Inflammatory macrophage treated with lipopolysaccharide for 1 hour (primary cell): Measurements from ENCODE around the gene ZNF878.
"Not testable (repeated sequence)": the region's sequence is repeated elsewhere in the genome, so short reads cannot be mapped to it uniquely, and the experiment has no call there.

ENCODE experiments used
- DNase-seq, 2 donors: peaks; one replicate each; pipeline ENCODE4 v3.0.0-alpha.2; 2020 to 2022

Gene ZNF878

DNA sequence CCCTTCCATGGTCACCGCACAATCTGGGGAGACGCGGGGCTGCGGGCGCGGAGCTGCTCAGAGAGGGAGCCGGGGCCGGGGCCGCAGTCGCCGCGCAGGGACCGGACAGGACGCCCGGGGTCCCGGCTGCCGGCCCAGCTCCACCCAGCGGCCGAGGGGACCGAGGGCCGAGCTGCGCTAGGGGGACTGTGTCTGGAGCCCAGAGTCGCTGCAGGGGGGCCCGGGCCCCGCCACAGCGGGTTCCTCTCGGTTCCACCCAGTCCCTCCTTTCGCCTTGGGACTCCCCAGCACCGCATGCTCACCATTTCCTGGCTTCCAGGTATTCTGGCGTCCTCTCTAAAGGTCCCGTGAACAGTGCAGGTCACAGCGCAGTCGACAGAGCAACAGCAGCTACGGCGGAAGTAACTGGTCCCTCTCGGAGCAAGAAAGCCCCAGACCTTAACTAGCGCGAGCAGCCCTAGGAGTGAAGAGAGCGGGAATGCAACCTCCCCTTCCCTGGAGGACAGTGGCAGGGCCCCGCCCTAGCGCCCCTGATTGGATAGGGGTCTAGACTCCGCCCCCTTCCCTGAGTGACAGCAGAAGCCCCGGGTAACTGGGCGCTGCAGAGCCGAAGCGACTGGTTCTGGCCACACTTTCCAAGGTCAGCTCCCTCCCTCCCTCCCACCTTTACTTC is at the start of gene ZNF878:
TSS of gene ZNF878 (minus strand) at position 465 of the 673 bp plus-strand sequence. CDS start at position 305, 160 bp downstream.
- peak; percentile 70 to 75 for DNase-seq

DNA sequence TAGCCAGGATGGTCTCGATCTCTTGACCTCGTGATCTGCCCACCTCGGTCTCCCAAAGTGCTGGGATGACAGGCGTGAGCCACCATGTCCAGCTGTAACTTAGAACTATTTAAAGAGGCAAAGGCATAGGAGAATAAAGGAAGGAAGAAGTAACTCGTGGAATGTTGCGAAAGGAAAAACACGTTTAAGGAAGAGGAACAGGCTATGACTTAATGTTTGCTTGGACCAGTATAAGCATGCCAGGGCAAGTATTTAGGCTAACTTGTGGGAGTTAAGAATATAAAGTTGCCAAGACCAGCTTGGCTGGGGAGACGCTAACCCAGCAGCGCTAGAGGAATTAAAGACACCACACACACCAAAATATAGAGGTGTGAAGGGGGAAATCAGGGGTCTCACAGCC is 45.3 kb upstream of the ZNF878 start:
- peak; percentile 28 to 33 for DNase-seq

DNA sequence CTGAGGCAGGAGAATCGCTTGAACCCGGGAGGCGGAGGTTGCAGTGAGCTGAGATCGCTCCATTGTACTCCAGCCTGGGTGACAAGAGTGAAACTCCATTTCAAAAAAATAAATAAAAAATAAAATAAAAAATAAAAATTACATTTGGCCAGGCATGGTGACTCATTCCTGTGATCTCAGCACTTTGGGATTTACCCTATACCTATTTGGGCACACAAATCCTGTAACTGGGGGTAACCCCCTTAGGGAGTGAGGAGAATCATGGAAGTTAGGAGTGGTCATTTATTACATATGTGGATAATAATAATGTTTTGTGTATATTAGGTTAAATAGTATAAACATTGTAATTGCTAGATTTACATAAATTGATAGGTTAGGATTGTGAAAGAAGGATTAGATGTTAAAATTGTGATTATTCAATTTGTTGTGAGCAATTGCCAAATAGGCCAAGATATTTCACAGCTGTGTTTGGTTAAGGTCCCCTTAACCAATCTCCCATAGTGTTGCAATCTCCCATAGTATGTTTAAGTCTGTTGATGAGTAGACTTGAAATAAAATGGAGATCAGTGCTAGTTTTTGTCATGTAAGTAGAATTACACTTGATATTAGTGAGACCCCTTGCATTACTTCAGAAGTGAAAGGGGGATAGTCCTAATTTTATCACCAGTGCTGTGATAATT is 42.5 kb upstream of the ZNF878 start:
- DNase-seq, result no peak

DNA sequence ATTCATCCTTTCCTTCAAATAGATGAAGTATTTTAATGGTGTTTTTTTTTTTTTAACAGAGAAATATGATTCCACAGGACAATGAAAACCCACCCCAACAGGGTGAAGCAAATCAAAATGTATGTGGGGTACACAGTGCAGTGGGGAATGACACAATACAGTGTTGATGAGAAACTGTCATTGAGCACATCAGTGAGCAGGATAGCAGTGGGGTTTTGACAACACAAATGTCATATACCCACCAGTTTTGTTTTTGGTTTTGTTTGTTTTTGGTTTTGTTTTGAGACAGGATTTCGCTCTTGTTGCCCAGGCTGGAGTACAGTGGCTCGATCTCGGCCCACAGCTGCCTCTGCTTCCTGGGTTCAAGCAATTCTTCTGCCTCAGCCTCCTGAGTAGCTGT is 41.0 kb upstream of the ZNF878 start:
- DNase-seq, result no peak

DNA sequence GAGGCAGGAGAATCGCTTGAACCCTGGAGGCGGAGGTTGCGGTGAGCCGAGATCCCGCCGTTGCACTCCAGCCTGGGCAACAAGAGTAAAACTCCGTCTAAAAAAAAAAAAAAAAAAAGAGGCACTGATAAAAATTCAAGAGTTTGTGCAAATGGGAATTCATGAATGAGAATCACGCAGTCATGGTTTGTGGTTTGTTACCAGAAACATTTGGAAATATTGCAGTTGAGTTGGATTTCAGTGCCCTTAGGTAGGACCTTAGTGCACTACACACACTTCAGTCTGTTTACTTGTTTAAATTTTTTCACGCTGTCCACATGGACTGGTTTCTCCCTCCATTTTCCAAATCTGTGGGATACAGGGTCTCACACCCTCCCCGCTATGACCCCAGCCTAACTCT is 40.2 kb upstream of the ZNF878 start:
- peak in 1 of 2 donors; percentile 8 for DNase-seq

DNA sequence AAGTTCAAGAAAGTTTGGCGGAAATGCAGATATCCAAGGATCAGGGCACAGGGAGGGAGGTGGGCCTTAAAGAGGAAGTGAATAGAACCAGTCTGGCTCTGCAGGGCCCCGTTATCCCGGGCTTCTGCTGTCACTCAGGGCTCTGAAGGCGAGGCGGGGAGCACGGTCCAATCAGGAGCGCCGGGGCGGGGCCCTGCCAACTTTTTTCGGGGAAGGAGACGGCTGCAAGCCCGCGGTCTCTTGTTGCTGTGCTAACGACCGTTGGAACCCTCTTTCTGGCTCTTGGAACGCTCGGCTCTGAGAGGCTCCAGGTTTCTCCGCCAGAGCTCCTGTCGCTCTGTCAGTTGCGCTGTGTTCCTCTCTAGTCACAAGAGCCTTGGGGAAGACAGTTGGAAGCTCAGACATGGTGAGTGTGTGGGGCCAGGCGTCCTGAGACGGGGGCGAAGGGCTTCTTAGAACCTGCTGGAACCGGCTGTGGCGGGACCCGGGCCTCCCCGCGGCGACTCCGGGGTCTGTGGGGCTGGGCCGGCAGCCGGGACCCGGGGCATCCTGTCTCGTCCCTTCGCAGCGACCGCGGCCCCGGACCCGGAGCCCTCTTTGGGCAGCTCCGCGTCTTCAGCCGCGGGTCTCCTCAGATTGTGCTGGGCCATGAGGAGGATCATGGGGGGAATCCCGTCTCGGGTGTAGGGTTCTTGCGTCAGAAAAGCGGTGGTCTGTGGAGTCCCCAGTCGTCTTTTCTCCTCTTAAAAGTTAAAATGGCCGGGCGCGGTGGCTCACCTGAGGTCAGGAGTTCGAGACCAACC is 39.5 kb upstream of the ZNF878 start:
- DNase-seq, result peak; percentile 82 to 83

DNA sequence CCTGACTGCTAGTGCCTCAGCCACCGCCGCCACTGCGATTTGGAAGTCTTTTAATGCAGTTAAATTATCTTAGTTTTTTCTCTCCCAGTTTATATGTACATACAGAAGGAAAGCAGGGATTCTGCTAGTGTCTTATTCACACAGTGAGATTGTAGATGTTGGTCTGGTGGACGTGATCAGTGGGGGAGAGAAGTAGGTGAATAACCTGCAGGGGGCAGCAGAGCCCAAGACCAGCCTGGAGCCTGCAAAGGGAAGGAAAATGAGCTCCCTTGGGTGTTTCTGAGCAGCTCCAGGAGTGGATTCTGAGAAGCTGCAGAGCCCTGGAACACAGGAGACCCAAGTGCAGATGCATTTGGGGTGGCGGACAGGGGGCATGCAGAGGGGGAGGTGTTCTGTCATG is 38.0 kb upstream of the ZNF878 start:
- DNase-seq, result peak; percentile 51 to 78

DNA sequence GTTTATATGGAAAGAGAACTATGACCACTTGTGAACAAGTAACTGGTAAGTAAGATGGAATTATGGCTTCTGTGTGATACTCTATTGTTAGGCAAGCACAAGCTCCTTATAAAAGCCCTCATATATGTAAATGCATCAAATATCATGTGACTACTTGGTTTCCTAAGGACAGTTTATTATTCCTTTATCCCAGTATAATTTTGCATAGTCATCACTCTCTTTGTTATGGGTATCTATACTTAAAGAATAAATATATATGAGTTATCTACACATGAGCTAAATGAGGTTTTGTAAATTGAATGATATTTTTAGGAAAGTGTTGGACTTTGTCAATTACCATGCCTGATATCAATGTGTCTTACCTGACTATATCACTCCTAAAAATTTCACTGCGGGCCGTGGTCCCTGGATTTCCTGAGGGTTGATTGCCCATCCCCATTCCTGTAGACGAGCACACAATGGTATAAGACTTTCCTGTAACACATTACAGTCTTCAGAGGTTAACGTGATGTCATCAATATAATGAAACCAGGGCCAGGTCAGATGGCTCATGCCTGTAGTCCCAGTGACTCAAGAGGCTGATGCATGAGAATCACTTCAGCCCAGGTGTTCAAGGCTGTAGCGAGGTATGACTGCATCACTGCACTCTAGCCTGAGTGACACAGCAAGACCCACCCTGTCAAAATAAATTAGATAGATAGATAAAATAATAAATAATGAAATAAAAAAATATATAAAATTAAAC is 32.5 kb upstream of the ZNF878 start:
- no peak for DNase-seq

DNA sequence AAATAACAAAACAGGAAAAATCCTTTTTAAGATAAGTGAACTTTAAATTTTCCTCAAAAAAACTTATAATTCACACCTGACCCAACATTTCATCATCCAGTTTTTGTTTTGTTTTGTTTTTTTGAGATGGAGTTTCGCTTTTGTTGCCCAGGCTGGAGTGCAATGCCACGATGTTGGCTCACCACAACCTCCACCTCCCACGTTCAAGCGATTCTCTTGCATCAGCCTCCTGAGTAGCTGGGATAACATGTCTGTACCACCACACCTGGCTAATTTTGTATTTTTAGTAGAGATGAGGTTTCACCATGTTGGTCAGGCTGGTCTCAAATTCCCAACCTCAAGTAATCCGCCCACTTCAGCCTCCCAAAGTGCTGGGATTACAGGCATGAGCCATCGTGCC is 30.6 kb upstream of the ZNF878 start:
- DNase-seq, result not testable (repeated sequence)

DNA sequence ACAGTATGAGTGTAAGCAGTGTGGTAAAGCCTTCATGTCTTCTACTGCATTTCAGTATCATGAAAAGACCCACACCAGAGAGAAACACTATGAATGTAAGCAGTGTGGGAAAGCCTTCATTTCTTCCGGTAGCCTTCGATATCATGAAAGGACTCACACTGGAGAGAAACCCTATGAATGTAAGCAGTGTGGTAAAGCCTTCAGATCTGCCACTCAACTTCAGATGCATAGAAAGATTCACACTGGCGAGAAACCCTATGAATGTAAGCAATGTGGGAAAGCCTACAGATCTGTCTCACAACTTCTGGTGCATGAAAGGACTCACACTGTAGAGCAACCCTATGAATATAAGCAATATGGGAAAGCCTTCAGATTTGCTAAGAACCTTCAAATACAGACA is 24.6 kb upstream of the ZNF878 start:
- DNase-seq, result no peak

DNA sequence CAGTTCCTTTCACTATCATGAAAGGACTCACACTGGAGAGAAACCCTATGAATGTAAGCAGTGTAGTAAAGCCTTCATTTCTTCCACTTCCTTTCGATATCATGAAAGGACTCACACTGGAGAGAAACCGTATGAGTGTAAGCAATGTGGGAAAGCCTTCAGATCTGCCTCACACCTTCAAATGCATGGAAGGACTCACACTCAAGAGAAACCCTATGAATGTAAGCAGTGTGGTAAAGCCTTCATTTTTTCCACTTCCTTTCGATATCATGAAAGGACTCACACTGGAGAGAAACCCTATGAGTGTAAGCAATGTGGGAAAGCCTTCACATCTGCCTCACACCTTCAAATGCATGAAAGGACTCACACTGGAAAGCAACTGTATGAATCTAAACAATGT is 23.6 kb upstream of the ZNF878 start:
- DNase-seq, result not testable (repeated sequence)

DNA sequence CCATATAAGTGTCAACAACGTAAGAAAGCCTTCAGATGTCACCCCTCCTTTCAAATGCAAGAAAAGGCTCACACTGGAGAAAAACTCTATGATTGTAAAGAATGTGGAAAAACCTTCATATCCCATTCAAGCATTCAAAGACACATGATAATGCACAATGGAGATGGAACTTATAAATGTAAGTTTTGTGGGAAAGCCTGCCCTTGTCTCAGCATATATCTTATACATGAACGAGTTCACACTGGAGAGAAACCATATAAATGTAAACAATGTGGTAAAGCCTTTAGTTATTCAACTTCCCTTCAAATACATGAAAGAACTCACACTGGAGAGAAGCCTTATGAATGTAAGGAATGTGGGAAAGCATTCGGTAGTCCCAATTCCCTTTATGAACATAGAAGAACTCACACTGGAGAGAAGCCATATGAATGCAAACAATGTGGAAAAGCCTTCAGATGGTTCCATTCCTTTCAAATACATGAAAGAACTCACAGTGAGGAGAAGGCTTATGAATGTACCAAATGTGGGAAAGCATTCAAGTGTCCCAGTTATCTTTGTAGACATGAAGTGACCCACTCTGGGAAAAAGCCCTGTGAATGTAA is 22.9 kb upstream of the ZNF878 start:
- DNase-seq, result no peak

DNA sequence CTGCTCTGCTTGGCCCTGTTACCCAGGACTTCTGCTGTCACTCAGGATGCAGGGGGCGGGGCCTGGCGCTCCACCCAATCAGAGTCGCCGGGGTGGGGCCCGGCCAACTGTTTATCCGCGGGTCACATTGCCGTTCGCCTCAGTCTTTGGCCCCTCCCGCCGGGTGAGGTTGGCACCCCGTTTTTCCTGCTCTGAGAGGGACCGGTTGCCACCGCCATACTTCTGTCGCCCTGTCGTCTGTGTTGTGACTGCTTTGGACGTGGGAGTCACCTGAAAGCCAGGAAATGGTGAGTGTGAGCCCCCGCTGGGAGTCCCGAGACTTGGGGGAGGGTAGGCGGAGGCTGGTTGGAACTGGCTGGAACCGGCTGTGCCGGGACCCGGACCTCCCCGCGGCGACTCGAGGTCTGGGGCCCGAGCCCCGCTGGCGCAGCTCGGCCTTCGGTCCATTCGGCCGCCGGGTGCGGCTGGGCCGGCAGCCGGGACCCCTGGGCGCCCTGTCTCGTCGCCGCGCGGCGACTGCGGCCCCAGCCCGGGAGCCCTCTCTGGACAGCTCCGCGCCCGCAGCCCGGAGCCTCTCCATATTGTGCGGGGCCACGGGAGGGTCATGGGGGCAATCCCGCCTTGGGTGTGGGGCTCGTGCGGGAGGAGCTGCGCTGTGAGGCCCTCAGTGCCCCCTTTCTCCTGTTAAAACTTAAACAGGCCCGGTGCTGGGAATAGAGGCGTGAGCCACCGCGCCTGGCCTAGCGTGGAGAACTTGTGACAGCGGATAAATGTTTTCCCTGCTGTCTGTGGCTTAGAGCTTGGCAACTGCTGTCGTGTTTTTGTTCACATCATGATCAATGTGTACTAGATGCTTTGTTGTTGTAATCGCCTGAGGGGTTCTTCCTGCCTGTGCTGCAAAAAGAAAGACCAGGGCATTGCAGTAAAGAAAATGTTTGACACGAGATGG is 12.1 kb upstream of the ZNF878 start, which contains the start of gene ZNF844:
TSS of gene ZNF844 (plus strand) at position 142 of the 949 bp plus-strand sequence. CDS start at position 285, 143 bp downstream.
- DNase-seq, result peak; percentile 91 to 96

DNA sequence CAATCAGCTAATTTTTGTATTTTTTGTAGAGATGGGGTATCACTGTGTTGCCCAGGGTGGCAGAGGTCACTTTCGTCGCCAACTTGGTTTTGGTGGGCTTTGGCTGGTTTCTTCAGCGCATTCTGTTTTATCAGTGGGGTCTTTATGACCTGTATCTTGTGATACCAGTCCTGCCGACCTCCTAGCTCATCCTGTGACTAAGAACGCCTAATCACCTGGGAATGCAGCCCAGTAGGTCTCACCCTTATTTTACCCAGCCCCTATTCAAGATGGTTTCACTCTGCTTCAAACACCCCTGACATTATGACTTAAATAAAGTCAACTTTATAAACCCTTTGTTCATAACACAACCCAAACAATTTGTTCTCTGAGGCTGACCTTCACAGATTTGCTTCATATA is 3.0 kb upstream of the ZNF878 start:
- no peak for DNase-seq

DNA sequence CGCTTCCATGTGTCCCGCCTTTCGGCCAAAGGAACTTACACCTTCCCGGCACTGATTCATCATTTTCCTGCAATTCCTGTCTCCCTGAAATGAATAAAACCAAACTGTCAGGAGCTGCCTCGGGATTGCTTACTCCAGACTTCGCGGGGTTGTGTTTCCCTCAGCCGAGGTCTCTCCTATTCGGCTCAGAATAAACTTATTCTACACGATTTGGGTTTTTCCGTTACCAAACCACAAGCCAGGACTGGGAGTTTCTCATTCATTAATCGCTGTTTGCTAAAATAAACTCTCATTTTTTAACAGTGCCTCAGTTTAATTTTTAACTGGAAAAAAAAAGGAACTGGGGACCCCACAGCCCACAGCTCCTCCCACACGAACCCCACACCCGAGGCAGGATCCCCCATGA is 667 bp downstream of the ZNF878 start:
- DNase-seq, result peak in 1 of 2 donors; percentile 12

DNA sequence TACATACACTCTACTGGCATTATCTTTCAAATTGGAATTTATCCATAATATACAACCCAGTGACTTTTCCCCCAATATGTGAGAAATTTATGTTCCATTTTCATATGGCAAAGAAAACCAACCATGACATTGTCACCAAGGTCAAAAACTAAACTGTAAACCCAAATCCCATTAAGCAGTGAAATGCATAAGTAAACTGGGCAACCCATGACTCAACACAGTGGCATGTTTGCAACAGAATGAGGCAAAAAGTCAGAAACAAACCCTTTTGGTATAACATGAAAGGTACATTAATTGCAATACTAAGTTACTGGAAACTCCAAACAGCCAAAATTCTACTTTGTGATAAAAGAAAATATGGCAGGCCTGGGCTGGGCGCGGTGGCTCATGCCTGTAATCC is 4.9 kb downstream of the ZNF878 start:
- no peak for DNase-seq

DNA sequence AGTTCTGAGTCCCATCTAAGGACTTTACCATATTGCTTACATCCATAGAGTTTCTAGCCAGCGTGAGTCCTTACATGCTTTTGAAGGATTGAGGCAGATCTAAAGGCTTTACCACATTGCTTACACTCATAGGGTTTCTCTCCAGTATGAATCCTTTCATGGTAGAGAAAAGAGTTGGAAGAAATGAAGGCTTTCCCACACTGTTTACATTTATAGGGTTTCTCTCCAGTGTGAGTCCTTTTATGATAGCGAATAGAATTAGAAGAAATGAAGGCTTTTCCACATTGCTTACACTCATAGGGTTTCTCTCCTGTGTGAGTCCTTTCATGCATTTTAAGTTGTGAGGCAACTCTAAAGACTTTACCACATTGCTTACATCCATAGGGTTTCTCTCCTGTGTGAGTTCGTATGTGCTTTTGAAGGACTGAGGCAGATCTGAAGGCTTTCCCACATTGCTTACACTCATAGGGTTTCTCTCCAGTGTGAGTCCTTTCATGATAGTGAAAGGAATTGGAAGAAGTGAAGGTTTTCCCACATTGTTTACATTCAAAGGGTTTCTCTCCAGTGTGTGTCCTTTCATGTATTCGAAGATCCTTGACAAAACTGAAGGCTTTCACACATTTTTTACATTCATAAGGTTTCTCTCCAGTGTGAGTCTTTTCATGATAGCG is 8.9 kb downstream of the ZNF878 start:
- DNase-seq, result no peak

DNA sequence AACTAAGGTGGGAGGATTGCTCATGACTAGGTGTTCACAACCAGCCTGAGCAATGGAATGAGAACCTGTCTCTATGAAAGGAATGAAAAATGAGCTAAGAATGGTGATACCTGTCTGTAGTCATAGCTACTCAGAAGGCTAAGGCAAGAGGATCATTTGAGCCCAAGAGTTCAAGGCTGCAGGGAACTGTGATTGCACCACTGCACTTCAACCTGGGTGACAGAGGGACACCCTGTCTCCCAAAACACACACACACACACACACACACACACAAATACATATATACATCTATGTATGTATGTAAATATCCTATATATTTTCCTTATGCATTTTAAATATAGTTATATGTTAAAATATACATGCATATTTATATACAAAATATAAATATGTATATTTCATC is 9.9 kb downstream of the ZNF878 start:
- DNase-seq, result no peak

DNA sequence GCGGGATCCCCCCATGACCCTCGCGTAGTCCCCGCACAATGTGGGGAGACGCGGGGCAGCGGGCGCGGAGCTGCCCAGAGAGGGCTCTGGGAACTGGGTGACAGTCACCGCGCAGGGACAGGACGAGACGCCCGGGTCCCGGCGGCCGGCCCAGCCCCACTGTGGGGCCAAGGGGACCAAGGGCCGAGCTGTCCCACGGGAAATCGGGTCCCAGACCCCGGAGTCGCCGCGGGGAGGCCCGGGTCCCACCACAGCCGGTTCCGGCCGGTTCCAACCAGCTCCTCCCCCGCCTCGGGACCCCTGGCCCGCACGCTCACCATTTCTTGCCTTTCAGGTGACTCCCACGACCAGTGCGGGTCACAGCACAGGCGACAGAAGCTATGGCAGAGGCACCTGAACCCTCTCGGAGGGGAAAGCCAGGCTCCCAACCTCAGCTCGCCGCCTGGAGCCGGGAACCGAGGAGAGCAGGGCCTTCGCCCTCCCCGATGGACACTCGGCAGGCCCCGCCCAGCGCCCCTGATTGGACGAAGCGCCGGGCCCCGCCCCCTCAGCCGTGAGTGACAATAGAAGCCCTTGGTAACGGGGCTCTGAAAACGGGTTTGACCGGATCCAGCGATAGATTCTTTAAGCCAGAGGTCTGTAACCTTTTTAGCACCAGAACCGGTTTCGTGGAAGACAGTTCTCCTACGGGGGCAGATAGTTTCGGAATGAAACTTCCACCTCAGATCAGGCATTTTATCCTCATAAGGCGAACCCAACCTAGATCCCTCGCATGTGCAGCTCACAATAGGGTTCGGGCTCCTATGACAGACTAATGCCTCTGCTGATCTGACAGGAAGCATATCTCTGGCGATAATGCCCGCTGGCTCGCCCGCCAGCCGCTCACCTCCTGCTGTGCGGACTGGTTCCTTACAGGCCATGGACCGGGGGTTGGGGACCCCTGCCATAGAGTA is 17.3 kb downstream of the ZNF878 start, which contains the start of gene ZNF433:
TSS of gene ZNF433 (minus strand) at position 460 of the 953 bp plus-strand sequence. CDS start at position 320, 140 bp downstream.
- DNase-seq, result peak; percentile 73 to 91
